ENCODE results near the gene LTB4R2.

GRCh38 chr14:24269368-24269767 is 40.6 kb upstream of the LTB4R2 start:
- TF ChIP-seq CTCF (IDR thresholded peaks at IDR 0.05) (no peak), E2F5 (CRISPR knock-in tag; IDR thresholded peaks at IDR 0.05) (no peak), ZSCAN18 (CRISPR knock-in tag; IDR thresholded peaks at IDR 0.05) (no peak), MXD4 (CRISPR knock-in tag; IDR thresholded peaks at IDR 0.05; ENCODE audit: borderline replicate concordance) (no peak), MAX (CRISPR knock-in tag; IDR thresholded peaks at IDR 0.05) (no peak)

Data from WTC11 (cell line).